Measurements from ENCODE around the gene GFI1B.

Gene GFI1B

DNA sequence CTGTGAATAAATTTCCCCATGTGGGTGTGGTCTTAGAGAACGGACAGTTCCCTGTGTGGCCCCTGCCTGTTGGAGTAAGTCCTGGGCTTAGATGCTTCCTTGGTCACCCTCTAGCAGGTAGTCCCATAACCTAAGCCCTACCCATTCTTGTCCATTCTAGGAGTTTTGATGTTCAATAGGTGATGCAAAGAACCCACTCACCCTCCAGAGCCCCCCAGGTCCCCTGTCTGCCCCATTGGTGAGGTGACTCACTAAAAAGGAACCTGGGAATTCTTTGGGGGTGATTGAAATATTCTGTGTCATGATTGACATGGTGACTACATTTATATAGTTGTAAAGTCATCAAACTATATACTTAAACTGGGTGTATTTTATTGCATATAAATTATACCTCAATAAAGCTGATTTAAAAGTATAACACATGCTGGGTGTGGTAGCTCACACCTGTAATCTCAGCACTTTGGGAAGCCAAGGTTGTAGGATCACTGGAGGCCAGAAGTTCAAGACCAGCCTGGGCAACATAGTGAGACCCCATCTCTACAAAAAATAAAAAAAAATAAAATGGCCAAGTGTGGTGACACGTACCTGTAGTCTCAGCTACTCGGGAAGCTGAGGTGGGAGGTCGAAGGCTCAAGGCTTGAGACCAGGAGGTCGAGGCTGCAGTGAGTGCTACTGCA lies 31.6 kb downstream of the GFI1B start:
- no peak overlapping the region for H3K4me3 ChIP-seq (replicated peaks; ENCODE audit: low read depth, low read length)
- no peak for TF ChIP-seq CTCF (IDR thresholded peaks at IDR 0.05; ENCODE audit: low read length, missing control alignments)

DNA sequence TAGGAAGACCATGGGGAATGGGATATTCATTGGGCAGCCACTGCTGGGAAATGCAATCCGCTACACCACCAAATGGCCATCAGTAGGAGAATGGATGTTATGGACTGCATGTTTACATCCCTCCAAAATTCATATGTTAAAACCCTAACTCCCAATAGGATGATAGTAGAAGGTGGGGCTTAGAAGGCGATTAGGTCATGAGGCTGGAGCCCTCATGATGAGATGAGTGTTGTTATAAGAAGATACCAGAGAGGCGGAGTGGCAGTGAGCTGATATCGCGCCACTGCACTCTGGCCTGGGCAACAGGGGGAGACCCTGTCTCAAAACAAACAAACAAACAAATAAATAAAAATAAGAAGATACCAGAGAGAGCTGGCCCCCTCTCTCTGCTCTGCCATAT lies 36.2 kb downstream of the GFI1B start:
- TF ChIP-seq CTCF (IDR thresholded peaks at IDR 0.05; ENCODE audit: low read length, missing control alignments), result no peak
- DNase-seq (ENCODE audit: low read depth), result no peak
- no peak overlapping the region for H3K4me3 ChIP-seq (replicated peaks; ENCODE audit: low read depth, low read length)

More for the DNA sequence above, 31.6 kb downstream of the GFI1B start:
- DNase-seq (ENCODE audit: low read depth), result no peak

GRCh38 chr9:133023117-133023890 lies 44.8 kb downstream of the GFI1B start:
- TF ChIP-seq CTCF (IDR thresholded peaks at IDR 0.05; ENCODE audit: low read length, missing control alignments), result no peak
- no peak for DNase-seq (ENCODE audit: low read depth)
- H3K4me3 ChIP-seq (replicated peaks; ENCODE audit: low read depth, low read length), result no peak overlapping the region

DNA sequence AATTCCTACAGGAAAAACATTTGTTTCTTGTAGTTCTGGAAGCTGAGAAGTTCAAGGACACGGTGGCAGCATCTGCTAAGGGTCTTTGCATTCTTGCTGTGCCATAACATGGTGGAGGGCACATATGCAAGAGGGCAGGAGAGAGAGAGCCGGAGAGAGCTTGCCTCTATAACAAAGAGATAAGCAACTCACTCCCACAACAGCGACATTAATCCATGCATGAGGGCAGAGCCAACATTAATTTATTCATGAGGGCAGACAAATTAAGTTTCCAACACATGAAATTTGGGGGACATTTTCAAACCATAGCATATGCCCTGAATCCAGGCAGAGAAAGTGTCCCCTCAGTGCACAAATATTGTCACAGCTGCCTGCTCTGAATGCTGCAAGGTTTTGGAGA lies 47.9 kb downstream of the GFI1B start:
- no peak overlapping the region for H3K4me3 ChIP-seq (replicated peaks; ENCODE audit: low read depth, low read length)

DNA sequence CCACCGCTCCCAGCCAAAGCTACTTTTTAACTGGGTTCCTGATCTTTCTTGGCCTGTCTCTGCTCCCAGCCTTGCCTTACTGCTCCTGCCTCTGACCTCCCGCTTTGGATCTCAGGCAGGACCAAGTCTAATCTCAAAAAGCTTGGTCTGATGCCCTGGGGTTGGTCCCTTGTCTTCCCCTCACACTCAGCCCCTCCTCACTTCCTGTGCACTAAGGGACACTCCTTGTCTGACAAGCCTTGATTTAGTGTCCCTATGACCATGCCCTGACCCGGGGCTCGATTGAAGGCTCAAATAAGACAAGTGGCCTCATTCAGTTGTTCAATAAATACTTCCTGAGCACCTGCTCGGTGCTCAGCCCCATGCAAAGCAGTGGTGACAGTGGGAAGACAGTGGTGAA lies 48.6 kb downstream of the GFI1B start:
- H3K4me3 ChIP-seq (replicated peaks; ENCODE audit: low read depth, low read length), result no peak overlapping the region
- no peak for DNase-seq (ENCODE audit: low read depth)
- TF ChIP-seq CTCF (IDR thresholded peaks at IDR 0.05; ENCODE audit: low read length, missing control alignments), result no peak

More for the DNA sequence above, 47.9 kb downstream of the GFI1B start:
- TF ChIP-seq CTCF (IDR thresholded peaks at IDR 0.05; ENCODE audit: low read length, missing control alignments), result no peak
- no peak for DNase-seq (ENCODE audit: low read depth)

GRCh38 chr9:133028221-133028620 lies 49.7 kb downstream of the GFI1B start:
- DNase-seq (ENCODE audit: low read depth), result no peak
- no peak overlapping the region for H3K4me3 ChIP-seq (replicated peaks; ENCODE audit: low read depth, low read length)
- no peak for TF ChIP-seq CTCF (IDR thresholded peaks at IDR 0.05; ENCODE audit: low read length, missing control alignments)

Data from fibroblast of pulmonary artery (primary cell).